HepG2 (cell line): ENCODE results near the gene KATNB1. TPM values are rescaled to one million over a fixed set of nuclear protein-coding genes. Genes with fewer than 3 reads are reported as not detected.
A peak's percentile ranks its signal among the peaks of the same experiment; 100 is the strongest.

Experiments used
- DMAP1 ChIP-seq: IDR thresholded peaks from 2 replicates; pipeline ENCODE4 v1.6.1; 2016
- ELF3 ChIP-seq: IDR thresholded peaks from 2 replicates; pipeline ENCODE4 v1.6.1; 2016; ENCODE audit warnings: missing genetic modification reagents, missing compliant biosample characterization
- HCFC1 ChIP-seq: fragments of 150-350 bp; IDR thresholded peaks from 2 replicates; pipeline ENCODE4 v1.6.1; 2014; ENCODE audit warnings: low read depth, low read length
- HDAC1 ChIP-seq: sonication (generic); formaldehyde crosslinking; IDR thresholded peaks from 2 replicates; pipeline ENCODE4 v1.5.1; 2020; ENCODE audit warnings: mild to moderate bottlenecking, missing genetic modification reagents
- KDM4B ChIP-seq: sonication (generic); formaldehyde crosslinking; IDR thresholded peaks from 2 replicates; pipeline ENCODE4 v1.4.0; 2020; ENCODE audit warnings: missing genetic modification reagents
- NR3C1 ChIP-seq: sonication (generic); formaldehyde crosslinking; IDR thresholded peaks from 2 replicates; pipeline ENCODE4 v1.4.0; 2020; ENCODE audit warnings: missing genetic modification reagents
- ZBTB21 ChIP-seq: sonication (generic); formaldehyde crosslinking; IDR thresholded peaks from 2 replicates; pipeline ENCODE4 v1.4.0; 2020; ENCODE audit warnings: missing genetic modification reagents
- ZKSCAN8 ChIP-seq: IDR thresholded peaks from 2 replicates; pipeline ENCODE4 v1.6.1; 2016; ENCODE audit warnings: borderline replicate concordance, missing genetic modification reagents, missing compliant biosample characterization
- ZNF263 ChIP-seq: sonication (generic); formaldehyde crosslinking; IDR thresholded peaks from 2 replicates; pipeline ENCODE4 v1.4.0; 2020; ENCODE audit warnings: missing genetic modification reagents
- ZNF335 ChIP-seq: sonication (generic); formaldehyde crosslinking; IDR thresholded peaks from 2 replicates; pipeline ENCODE4 v1.4.0; 2020; ENCODE audit warnings: missing genetic modification reagents
- polyA plus RNA-seq, 8 experiments: library from polyadenylated mRNA; depleted of rRNA in 3 of 8; stranded (reverse) in 7 of 8; unstranded in 1 of 8; fragments of >200 nt; fragmentation: Illumina TruSeq in 4 of 8; extraction: Trizol in 4 of 8; gene quantifications; 2 replicates each; pipeline versions ENCODE4 v1.2.1 to v1.2.3, GENCODE V29; 2011 to 2016; ENCODE audit warnings: low read depth in 4 of 8, missing spikeins in 1 of 8, mixed read lengths in 1 of 8; ENCODE audit not compliant: insufficient read depth in 1 of 8
- total RNA-seq, 5 experiments: library from RNA; depleted of rRNA; stranded (reverse); fragments of >200 nt; fragmentation: Illumina TruSeq; extraction: Trizol; gene quantifications; 2 replicates each; pipeline ENCODE4 v1.2.3, GENCODE V29; 2016; ENCODE audit warnings: low read depth in 1 of 5
- TF ChIP-seq, protein P1 (sequence below): IDR thresholded peaks from 2 replicates; pipeline ENCODE4 v1.6.1; 2016; ENCODE audit warnings: low read depth, control low read depth
- TF ChIP-seq, protein P2 (sequence below): sonication (generic); formaldehyde crosslinking; IDR thresholded peaks from 2 replicates; pipeline ENCODE4 v1.5.0; 2020; ENCODE audit warnings: missing genetic modification reagents, mild to moderate bottlenecking, borderline replicate concordance
- TF ChIP-seq, protein P3 (sequence below): sonication (generic); formaldehyde crosslinking; IDR thresholded peaks from 2 replicates; pipeline ENCODE4 v1.4.0; 2020; ENCODE audit warnings: missing genetic modification reagents, borderline replicate concordance
- TF ChIP-seq, protein P4 (sequence below): sonication (generic); formaldehyde crosslinking; IDR thresholded peaks from 2 replicates; pipeline ENCODE4 v1.5.1; 2020; ENCODE audit warnings: missing genetic modification reagents, mild to moderate bottlenecking, borderline replicate concordance
- TF ChIP-seq, protein P5 (sequence below): sonication (generic); formaldehyde crosslinking; IDR thresholded peaks from 2 replicates; pipeline ENCODE4 v1.9.0; 2021; ENCODE audit warnings: missing genetic modification reagents, borderline replicate concordance
- TF ChIP-seq, protein P6 (sequence below): sonication (generic); formaldehyde crosslinking; IDR thresholded peaks from 2 replicates; pipeline ENCODE4 v1.4.0; 2020; ENCODE audit warnings: missing genetic modification reagents

Gene KATNB1
- total and polyA plus RNA-seq, 2 of the 13 experiments (the other 11 are each of a cell fraction or from before 2014, with no cell fraction given) = 31.5 to 43.5 TPM

DNA sequence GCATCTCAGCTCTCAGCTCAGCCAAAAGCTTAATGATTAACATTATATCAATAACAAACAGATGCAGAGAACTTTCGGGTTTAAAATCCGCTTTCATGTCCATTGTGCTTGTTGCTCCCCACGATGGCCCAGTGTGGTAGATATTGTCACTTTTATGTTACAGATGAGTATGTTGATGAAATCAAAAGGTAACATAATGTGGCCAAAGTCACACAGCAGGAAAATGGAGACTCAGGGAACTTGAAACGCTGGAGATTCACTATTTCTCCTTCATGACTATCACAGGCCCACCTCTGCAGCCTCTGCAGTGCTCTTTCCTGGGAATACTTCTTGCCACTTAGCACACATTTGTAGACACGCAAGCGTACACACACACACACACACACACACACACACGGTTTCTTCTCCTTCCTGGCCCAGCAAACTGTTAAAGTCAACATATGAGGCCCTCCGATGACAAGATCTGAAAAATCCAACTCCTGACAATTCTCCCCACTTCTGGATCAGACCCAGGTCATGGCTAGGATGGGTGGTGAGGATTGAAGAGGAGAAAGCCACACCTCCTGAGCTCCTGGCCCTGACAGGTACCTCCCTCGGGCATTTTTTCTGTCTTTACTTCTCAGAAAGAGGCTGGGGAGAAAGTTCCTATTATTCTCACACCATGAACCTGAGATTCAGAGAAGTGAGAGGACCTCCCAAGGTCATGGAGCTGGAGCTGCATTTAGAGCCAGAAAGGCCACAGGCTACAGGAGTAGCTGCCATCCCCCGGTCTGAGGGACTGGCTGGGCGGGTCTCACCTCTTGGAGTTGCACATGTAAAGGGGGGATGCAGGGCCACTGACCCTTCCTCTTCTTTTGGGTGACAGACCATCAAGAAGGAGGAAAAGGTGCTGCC lies 31.3 kb upstream of the KATNB1 start (continued):
- TF ChIP-seq, protein P1, sequence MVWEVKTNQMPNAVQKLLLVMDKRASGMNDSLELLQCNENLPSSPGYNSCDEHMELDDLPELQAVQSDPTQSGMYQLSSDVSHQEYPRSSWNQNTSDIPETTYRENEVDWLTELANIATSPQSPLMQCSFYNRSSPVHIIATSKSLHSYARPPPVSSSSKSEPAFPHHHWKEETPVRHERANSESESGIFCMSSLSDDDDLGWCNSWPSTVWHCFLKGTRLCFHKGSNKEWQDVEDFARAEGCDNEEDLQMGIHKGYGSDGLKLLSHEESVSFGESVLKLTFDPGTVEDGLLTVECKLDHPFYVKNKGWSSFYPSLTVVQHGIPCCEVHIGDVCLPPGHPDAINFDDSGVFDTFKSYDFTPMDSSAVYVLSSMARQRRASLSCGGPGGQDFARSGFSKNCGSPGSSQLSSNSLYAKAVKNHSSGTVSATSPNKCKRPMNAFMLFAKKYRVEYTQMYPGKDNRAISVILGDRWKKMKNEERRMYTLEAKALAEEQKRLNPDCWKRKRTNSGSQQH (CRISPR knock-in tag) = 0 out of 2 replicates have a peak, but pooled peaks have one; percentile 23
- no peak for TF ChIP-seq ZNF335 (CRISPR knock-in tag)
- TF ChIP-seq ZNF263 = no peak; the same call in 1 of the 2 replicates
- TF ChIP-seq ZKSCAN8 (CRISPR knock-in tag) = peak; percentile 52; the same call in 1 of the 2 replicates
- TF ChIP-seq, protein P2, sequence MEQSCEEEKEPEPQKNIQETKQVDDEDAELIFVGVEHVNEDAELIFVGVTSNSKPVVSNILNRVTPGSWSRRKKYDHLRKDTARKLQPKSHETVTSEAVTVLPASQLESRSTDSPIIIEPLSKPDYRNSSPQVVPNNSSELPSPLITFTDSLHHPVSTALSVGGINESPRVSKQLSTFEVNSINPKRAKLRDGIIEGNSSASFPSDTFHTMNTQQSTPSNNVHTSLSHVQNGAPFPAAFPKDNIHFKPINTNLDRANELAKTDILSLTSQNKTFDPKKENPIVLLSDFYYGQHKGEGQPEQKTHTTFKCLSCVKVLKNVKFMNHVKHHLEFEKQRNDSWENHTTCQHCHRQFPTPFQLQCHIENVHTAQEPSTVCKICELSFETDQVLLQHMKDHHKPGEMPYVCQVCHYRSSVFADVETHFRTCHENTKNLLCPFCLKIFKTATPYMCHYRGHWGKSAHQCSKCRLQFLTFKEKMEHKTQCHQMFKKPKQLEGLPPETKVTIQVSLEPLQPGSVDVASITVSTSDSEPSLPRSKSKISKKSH (CRISPR knock-in tag) = peak; percentile 14; the same call in 1 of the 2 replicates
- TF ChIP-seq ZBTB21 = no peak
- no peak for TF ChIP-seq HCFC1
- TF ChIP-seq HDAC1 (CRISPR knock-in tag) = peak; percentile 63
- TF ChIP-seq, protein P3, sequence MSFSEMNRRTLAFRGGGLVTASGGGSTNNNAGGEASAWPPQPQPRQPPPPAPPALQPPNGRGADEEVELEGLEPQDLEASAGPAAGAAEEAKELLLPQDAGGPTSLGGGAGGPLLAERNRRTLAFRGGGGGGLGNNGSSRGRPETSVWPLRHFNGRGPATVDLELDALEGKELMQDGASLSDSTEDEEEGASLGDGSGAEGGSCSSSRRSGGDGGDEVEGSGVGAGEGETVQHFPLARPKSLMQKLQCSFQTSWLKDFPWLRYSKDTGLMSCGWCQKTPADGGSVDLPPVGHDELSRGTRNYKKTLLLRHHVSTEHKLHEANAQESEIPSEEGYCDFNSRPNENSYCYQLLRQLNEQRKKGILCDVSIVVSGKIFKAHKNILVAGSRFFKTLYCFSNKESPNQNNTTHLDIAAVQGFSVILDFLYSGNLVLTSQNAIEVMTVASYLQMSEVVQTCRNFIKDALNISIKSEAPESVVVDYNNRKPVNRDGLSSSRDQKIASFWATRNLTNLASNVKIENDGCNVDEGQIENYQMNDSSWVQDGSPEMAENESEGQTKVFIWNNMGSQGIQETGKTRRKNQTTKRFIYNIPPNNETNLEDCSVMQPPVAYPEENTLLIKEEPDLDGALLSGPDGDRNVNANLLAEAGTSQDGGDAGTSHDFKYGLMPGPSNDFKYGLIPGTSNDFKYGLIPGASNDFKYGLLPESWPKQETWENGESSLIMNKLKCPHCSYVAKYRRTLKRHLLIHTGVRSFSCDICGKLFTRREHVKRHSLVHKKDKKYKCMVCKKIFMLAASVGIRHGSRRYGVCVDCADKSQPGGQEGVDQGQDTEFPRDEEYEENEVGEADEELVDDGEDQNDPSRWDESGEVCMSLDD (CRISPR knock-in tag) = no peak
- TF ChIP-seq, protein P4, sequence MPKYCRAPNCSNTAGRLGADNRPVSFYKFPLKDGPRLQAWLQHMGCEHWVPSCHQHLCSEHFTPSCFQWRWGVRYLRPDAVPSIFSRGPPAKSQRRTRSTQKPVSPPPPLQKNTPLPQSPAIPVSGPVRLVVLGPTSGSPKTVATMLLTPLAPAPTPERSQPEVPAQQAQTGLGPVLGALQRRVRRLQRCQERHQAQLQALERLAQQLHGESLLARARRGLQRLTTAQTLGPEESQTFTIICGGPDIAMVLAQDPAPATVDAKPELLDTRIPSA (CRISPR knock-in tag) = no peak
- TF ChIP-seq, protein P5, sequence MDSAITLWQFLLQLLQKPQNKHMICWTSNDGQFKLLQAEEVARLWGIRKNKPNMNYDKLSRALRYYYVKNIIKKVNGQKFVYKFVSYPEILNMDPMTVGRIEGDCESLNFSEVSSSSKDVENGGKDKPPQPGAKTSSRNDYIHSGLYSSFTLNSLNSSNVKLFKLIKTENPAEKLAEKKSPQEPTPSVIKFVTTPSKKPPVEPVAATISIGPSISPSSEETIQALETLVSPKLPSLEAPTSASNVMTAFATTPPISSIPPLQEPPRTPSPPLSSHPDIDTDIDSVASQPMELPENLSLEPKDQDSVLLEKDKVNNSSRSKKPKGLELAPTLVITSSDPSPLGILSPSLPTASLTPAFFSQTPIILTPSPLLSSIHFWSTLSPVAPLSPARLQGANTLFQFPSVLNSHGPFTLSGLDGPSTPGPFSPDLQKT (CRISPR knock-in tag) = no peak
- TF ChIP-seq, protein P6, sequence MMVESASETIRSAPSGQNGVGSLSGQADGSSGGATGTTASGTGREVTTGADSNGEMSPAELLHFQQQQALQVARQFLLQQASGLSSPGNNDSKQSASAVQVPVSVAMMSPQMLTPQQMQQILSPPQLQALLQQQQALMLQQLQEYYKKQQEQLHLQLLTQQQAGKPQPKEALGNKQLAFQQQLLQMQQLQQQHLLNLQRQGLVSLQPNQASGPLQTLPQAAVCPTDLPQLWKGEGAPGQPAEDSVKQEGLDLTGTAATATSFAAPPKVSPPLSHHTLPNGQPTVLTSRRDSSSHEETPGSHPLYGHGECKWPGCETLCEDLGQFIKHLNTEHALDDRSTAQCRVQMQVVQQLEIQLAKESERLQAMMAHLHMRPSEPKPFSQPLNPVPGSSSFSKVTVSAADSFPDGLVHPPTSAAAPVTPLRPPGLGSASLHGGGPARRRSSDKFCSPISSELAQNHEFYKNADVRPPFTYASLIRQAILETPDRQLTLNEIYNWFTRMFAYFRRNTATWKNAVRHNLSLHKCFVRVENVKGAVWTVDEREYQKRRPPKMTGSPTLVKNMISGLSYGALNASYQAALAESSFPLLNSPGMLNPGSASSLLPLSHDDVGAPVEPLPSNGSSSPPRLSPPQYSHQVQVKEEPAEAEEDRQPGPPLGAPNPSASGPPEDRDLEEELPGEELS (CRISPR knock-in tag) = peak; percentile 85
- TF ChIP-seq ELF3 = 0 out of 2 replicates have a peak, but pooled peaks have one; percentile 18
- no peak for TF ChIP-seq NR3C1 (CRISPR knock-in tag)
- TF ChIP-seq KDM4B (CRISPR knock-in tag) = peak; percentile 17; the same call in 1 of the 2 replicates
- no peak for TF ChIP-seq DMAP1 (CRISPR knock-in tag)
